HL-60 (cell line): ENCODE results near the gene P2RX6.

Experiments used
- CTCF ChIP-seq: IDR thresholded peaks from one replicate; pipeline ENCODE4 v1.5.1; 2011; ENCODE audit warnings: low read length, control low read depth, inconsistent platforms; ENCODE audit not compliant: insufficient read depth
- GABPA ChIP-seq: IDR thresholded peaks from 2 replicates; pipeline ENCODE4 v1.6.1; 2012; ENCODE audit warnings: low read depth
- SPI1 ChIP-seq: IDR thresholded peaks from 2 replicates; pipeline ENCODE4 v1.6.1; 2012; ENCODE audit warnings: low read depth, mild to moderate bottlenecking, borderline replicate concordance

GRCh38 chr22:21028277-21029251 is 13.6 kb downstream of the P2RX6 start:
- TF ChIP-seq CTCF (no peak), SPI1 (no peak), GABPA (no peak)
